ENCODE data around the gene CBR1.

DNA sequence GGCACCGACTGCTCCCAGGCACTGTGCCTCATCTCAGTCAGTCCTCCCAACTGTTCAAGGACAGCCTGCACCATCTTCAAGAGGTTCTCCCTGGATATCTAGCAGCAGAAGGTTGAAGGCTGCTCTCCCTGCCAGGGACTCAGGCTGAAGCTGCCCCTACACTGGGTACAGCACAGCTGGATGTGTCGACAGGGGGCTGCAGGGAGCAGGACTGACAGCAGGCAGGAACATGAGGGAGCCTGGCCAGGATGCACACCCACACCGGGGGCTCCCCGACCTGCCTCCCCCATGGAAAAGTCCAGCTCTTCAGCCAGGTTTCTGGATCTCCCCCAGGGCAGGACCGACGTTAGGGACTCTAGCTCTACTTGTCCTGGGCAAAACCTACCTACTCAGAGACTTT, 30.0 kb upstream of the CBR1 start:
- TF ChIP-seq, protein P1, sequence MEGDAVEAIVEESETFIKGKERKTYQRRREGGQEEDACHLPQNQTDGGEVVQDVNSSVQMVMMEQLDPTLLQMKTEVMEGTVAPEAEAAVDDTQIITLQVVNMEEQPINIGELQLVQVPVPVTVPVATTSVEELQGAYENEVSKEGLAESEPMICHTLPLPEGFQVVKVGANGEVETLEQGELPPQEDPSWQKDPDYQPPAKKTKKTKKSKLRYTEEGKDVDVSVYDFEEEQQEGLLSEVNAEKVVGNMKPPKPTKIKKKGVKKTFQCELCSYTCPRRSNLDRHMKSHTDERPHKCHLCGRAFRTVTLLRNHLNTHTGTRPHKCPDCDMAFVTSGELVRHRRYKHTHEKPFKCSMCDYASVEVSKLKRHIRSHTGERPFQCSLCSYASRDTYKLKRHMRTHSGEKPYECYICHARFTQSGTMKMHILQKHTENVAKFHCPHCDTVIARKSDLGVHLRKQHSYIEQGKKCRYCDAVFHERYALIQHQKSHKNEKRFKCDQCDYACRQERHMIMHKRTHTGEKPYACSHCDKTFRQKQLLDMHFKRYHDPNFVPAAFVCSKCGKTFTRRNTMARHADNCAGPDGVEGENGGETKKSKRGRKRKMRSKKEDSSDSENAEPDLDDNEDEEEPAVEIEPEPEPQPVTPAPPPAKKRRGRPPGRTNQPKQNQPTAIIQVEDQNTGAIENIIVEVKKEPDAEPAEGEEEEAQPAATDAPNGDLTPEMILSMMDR (conservative IDR thresholded peaks at IDR 0.05; ENCODE audit: low read length), result no peak
- TF ChIP-seq EZH2phosphoT487 (IDR thresholded peaks at IDR 0.05; ENCODE audit: borderline replicate concordance), result no peak

Data from Loucy (cell line).